IMR-90 (cell line): Measurements from ENCODE around the gene LDAH. TPM values are rescaled to one million over a fixed set of nuclear protein-coding genes. Genes with fewer than 3 reads are reported as not detected.

Experiments used
- ATAC-seq: fragments of 200-7000 bp; cut with Tn5 transposase; 2 replicates; pipeline ENCODE4 v1.9.1; 2020; ENCODE audit warnings: low read depth, mild to moderate bottlenecking, moderate library complexity
- BruUV-seq: library from RNA; stranded (reverse); fragments of 400-500 nt; replicated peaks from 2 replicates; lab custom pipeline; 2021; lab: Mats Ljungman, UMichigan
- CTCF ChIA-PET: fragments of 300-600 bp; formaldehyde crosslinking; extraction: SDS; loops from one replicate; lab custom pipeline; 2021; ENCODE audit warnings: antibody characterized with exemption; lab: Yijun Ruan, JAX
- POLR2A ChIA-PET: fragments of 300-600 bp; sonication (Branson Sonifier 250); formaldehyde crosslinking; loops from one replicate; lab custom pipeline; 2022; ENCODE audit warnings: antibody characterized with exemption; ENCODE audit not compliant: unreplicated experiment; lab: Charles Lee
- DNase-seq: peaks from one replicate; pipeline ENCODE4 v3.0.0; 2013
- H2AFZ ChIP-seq: replicated peaks from 2 replicates; pipeline ENCODE3; 2013; ENCODE audit warnings: low read length, mild to moderate bottlenecking; ENCODE audit not compliant: poor library complexity
- H2AK5ac ChIP-seq: 2 replicates; pipeline ENCODE4 v1.6.1; 2013; ENCODE audit warnings: low read depth, low read length, inconsistent platforms
- H2AK9ac ChIP-seq: replicated peaks from 2 replicates; pipeline ENCODE3; 2013; ENCODE audit warnings: mild to moderate bottlenecking, low read depth, low read length, moderate library complexity; ENCODE audit not compliant: poor library complexity
- H2BK120ac ChIP-seq: 2 replicates; pipeline ENCODE4 v1.6.1; 2013; ENCODE audit warnings: low read depth, low read length, inconsistent platforms
- H2BK15ac ChIP-seq: 3 replicates; pipeline ENCODE4 v1.6.1; 2013; ENCODE audit warnings: low read depth, low read length, inconsistent platforms
- H2BK20ac ChIP-seq: 2 replicates; pipeline ENCODE4 v1.6.1; 2013; ENCODE audit warnings: low read depth, mild to moderate bottlenecking, inconsistent platforms, low read length, moderate library complexity
- H2BK5ac ChIP-seq: 2 replicates; pipeline ENCODE4 v1.6.1; 2013; ENCODE audit warnings: mild to moderate bottlenecking, low read depth, low read length, inconsistent platforms; ENCODE audit not compliant: poor library complexity, severe bottlenecking
- H3K14ac ChIP-seq: replicated peaks from 2 replicates; pipeline ENCODE4 v1.6.1; 2013; ENCODE audit warnings: low read depth, low read length, inconsistent platforms
- H3K18ac ChIP-seq: 2 replicates; pipeline ENCODE4 v1.6.1; 2013; ENCODE audit warnings: low read depth, low read length, control low read depth
- H3K23ac ChIP-seq: 2 replicates; pipeline ENCODE4 v1.6.1; 2013; ENCODE audit warnings: low read depth, low read length, inconsistent platforms
- H3K27ac ChIP-seq: 2 replicates; pipeline ENCODE4 v1.5.1; 2013; ENCODE audit warnings: mild to moderate bottlenecking, control low read depth, low read length; ENCODE audit not compliant: insufficient read depth
- H3K27me3 ChIP-seq: 2 replicates; pipeline ENCODE4 v1.6.1; 2013; ENCODE audit warnings: low read length; ENCODE audit not compliant: control insufficient read depth, insufficient read depth
- H3K36me3 ChIP-seq: 2 replicates; pipeline ENCODE4 v1.6.1; 2013; ENCODE audit warnings: low read length, mixed read lengths; ENCODE audit not compliant: control insufficient read depth, insufficient read depth
- H3K4ac ChIP-seq: 2 replicates; pipeline ENCODE4 v1.6.1; 2013; ENCODE audit warnings: low read depth, low read length, inconsistent platforms
- H3K4me1 ChIP-seq: 2 replicates; pipeline ENCODE4 v1.6.1; 2013; ENCODE audit warnings: low read length, mixed read lengths; ENCODE audit not compliant: control insufficient read depth, insufficient read depth
- H3K4me2 ChIP-seq: 2 replicates; pipeline ENCODE4 v1.6.1; 2013; ENCODE audit warnings: low read depth, mild to moderate bottlenecking, control low read depth, low read length, moderate library complexity
- H3K4me3 ChIP-seq: 2 replicates; pipeline ENCODE4 v1.5.1; 2013; ENCODE audit warnings: low read depth, mild to moderate bottlenecking, control low read depth, low read length, moderate library complexity; ENCODE audit not compliant: insufficient read depth
- H3K56ac ChIP-seq: 2 replicates; pipeline ENCODE4 v1.6.1; 2013; ENCODE audit warnings: low read length, inconsistent platforms; ENCODE audit not compliant: insufficient read depth; ENCODE audit errors: extremely low read depth
- H3K79me1 ChIP-seq, 2 experiments: 2 replicates each; pipeline ENCODE4 v1.6.1; 2013; ENCODE audit warnings: low read length in 2 of 2, inconsistent platforms in 1 of 2, low read depth in 1 of 2
- H3K9ac ChIP-seq: 2 replicates; pipeline ENCODE4 v1.6.1; 2013; ENCODE audit warnings: low read depth, low read length, control low read depth
- H3K9me1 ChIP-seq: 2 replicates; pipeline ENCODE4 v1.6.1; 2013; ENCODE audit warnings: low read length, inconsistent platforms; ENCODE audit not compliant: insufficient read depth
- H3K9me3 ChIP-seq: 2 replicates; pipeline ENCODE4 v1.6.1; 2013; ENCODE audit warnings: low read length; ENCODE audit not compliant: control insufficient read depth, insufficient read depth
- H4K20me1 ChIP-seq: 2 replicates; pipeline ENCODE4 v1.6.1; 2013; ENCODE audit warnings: low read length, inconsistent platforms; ENCODE audit not compliant: insufficient read depth
- H4K5ac ChIP-seq: 2 replicates; pipeline ENCODE4 v1.6.1; 2013; ENCODE audit warnings: mild to moderate bottlenecking, low read depth, low read length, control low read depth
- H4K8ac ChIP-seq, 2 experiments: 2 replicates each; pipeline ENCODE4 v1.6.1; 2013; ENCODE audit warnings: low read depth in 2 of 2, low read length in 2 of 2, control low read depth in 1 of 2, inconsistent platforms in 1 of 2
- H4K91ac ChIP-seq: 2 replicates; pipeline ENCODE4 v1.6.1; 2013; ENCODE audit warnings: low read depth, low read length, inconsistent platforms; ENCODE audit not compliant: insufficient read depth
- CHD1 ChIP-seq: IDR thresholded peaks from 2 replicates; pipeline ENCODE4 v1.6.1; 2012; ENCODE audit warnings: low read depth, low read length, improper control_type of control experiment
- MAFK ChIP-seq: IDR thresholded peaks from 2 replicates; pipeline ENCODE4 v1.6.1; 2012; ENCODE audit warnings: low read depth, low read length, improper control_type of control experiment
- RAD21 ChIP-seq: IDR thresholded peaks from 2 replicates; pipeline ENCODE4 v1.6.1; 2012; ENCODE audit warnings: low read length, improper control_type of control experiment
- SMC3 ChIP-seq: fragments of 150-350 bp; IDR thresholded peaks from 2 replicates; pipeline ENCODE4 v1.6.1; 2016; ENCODE audit warnings: low read depth, mild to moderate bottlenecking, antibody characterized with exemption, low read length, moderate library complexity
- WGBS, 2 experiments: methylation state at CpG; one replicate each; pipeline versions ENCODE4 v1.1.5 to v1.1.7; 2013; ENCODE audit warnings: missing lambda C conversion rate in 2 of 2; ENCODE audit not compliant: insufficient read length in 1 of 2; ENCODE audit errors: extremely low coverage in 2 of 2; 5-methylcytosine and 5-hydroxymethylcytosine counted together
- dilution Hi-C: fragments of 300-500 bp; cut with HindIII; formaldehyde crosslinking; loops from one replicate; pipeline ENCODE4 v1.14.3; 2018; ENCODE audit warnings: low sequenced_read_pairs; ENCODE audit not compliant: unreplicated experiment
- in situ Hi-C: fragments of 300-500 bp; cut with MboI; formaldehyde crosslinking; loops from 3 replicates; pipeline ENCODE4 v1.14.3; 2019; ENCODE audit warnings: low sequenced_read_pairs, inconsistent platforms, mixed read lengths
- intact Hi-C: fragments of 100-400 bp; cut with micrococcal nuclease; formaldehyde crosslinking; loops from 2 replicates; pipeline ENCODE4 v1.10.0; 2022
- polyA plus RNA-seq, 3 experiments: library from polyadenylated mRNA; depleted of rRNA; stranded (reverse); fragments of >200 nt; gene quantifications; 2 replicates each; pipeline ENCODE4 v1.2.3, GENCODE V29; 2012; ENCODE audit warnings: low replicate concordance in 1 of 3
- total RNA-seq: library from RNA; depleted of rRNA; stranded (reverse); fragments of >200 nt; gene quantifications from 2 replicates; pipeline ENCODE4 v1.2.3, GENCODE V29; 2012
- TF ChIP-seq, protein P1 (sequence below): conservative IDR thresholded peaks from 2 replicates; pipeline ENCODE4 v1.5.1; 2012; ENCODE audit warnings: mild to moderate bottlenecking, low read depth, low read length, improper control_type of control experiment
- TF ChIP-seq, protein P2 (sequence below): fragments of 150-350 bp; IDR thresholded peaks from 2 replicates; pipeline ENCODE4 v1.6.1; 2017; ENCODE audit warnings: mild to moderate bottlenecking, antibody characterized with exemption, low read length, low read depth

The LDAH gene
- total and polyA plus RNA-seq, 2 of the 4 experiments (the other 2 are of a cell fraction): 12.1 to 31.7 TPM

DNA sequence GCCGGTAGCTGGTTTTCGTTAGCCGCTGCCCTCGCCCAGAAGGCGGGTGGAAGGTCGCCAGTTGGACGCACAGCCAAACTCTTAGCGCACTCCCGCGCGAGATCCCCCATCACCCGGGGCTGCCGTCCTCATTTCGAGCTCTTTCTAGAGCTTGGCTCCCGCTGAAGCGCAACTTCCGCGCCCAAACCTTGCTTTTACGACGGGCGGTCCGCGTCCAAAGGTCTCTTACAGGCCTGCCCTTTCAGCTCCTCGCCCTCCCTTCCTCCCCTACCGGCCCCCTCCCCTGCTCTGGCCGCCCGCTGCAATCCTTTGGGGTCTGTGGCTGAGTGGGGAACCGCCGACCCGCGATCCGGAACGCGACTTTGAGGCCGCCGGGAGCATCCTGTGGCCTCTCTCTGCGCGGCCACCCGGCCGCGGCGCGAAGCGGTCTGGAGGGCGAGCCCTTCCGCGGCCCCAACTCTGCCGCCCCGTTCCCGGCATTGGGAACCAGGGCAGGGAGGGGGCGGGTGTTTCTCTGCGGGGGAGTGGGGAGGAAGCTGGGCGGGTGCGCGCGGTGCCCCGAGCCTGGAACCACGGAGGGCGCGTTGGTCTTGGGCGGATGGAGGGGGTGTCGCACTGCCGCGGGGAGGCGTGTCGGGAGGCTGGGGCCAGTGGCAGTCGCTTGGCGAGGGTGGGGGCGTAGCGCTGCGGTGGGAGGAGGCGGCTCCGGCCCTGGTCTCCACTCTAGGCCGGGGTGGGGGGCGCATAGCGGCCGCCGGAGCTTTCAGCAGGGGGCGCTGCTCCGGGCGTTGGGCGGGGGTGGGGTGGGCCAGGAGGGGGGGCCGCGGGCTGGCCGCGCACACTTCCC is 156.4 kb downstream of the LDAH start, which contains the start of gene GDF7:
TSS of gene GDF7 (plus strand) at position 841 of the 847 bp plus-strand sequence. CDS start 96 bp downstream, outside the sequence.
- no peak within 1 kb of the TSS for H3K56ac ChIP-seq
- peak within 1 kb of the TSS; percentile 83 for H2AFZ ChIP-seq
- no peak within 1 kb of the TSS for H2BK5ac ChIP-seq
- peak; percentile 22 for ATAC-seq
- no peak within 1 kb of the TSS for H3K14ac ChIP-seq
- CTCF ChIA-PET: interaction anchor here (1.3 kb wide), 2 partner anchors 9 to 297 kb away, joined by 4 to 8 read pairs; no protein-coding TSS in a partner anchor
- H2AK5ac ChIP-seq: no peak within 1 kb of the TSS
- no peaks in the 10 kb centered on the region for H3K79me1 ChIP-seq
- 1% methylated on average over 26 of the region's 86 CpGs; no CpG with 5 or more reads in 1 of the 2 experiments for WGBS, 2 experiments
- intact Hi-C loops: no loop called here
- no peak within 1 kb of the TSS for H3K4ac ChIP-seq
- no peak within 1 kb of the TSS for H4K5ac ChIP-seq
- dilution Hi-C loops: no loop called here
- H3K4me2 ChIP-seq: peak within 1 kb of the TSS; percentile 72
- peak within 1 kb of the TSS; percentile 76 for H2AK9ac ChIP-seq
- no peak for DNase-seq
- no peak within 1 kb of the TSS for H4K8ac ChIP-seq
- no peak within 1 kb of the TSS for H3K27ac ChIP-seq
- H3K36me3 ChIP-seq: no peaks in the 10 kb centered on the region
- TF ChIP-seq MAFK (no peak), CHD1 (no peak), RAD21 (no peak), SMC3 (no peak)
- TF ChIP-seq, protein P1, sequence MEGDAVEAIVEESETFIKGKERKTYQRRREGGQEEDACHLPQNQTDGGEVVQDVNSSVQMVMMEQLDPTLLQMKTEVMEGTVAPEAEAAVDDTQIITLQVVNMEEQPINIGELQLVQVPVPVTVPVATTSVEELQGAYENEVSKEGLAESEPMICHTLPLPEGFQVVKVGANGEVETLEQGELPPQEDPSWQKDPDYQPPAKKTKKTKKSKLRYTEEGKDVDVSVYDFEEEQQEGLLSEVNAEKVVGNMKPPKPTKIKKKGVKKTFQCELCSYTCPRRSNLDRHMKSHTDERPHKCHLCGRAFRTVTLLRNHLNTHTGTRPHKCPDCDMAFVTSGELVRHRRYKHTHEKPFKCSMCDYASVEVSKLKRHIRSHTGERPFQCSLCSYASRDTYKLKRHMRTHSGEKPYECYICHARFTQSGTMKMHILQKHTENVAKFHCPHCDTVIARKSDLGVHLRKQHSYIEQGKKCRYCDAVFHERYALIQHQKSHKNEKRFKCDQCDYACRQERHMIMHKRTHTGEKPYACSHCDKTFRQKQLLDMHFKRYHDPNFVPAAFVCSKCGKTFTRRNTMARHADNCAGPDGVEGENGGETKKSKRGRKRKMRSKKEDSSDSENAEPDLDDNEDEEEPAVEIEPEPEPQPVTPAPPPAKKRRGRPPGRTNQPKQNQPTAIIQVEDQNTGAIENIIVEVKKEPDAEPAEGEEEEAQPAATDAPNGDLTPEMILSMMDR: peak; percentile 16; the same call in 1 of the 2 replicates
- TF ChIP-seq, protein P2, sequence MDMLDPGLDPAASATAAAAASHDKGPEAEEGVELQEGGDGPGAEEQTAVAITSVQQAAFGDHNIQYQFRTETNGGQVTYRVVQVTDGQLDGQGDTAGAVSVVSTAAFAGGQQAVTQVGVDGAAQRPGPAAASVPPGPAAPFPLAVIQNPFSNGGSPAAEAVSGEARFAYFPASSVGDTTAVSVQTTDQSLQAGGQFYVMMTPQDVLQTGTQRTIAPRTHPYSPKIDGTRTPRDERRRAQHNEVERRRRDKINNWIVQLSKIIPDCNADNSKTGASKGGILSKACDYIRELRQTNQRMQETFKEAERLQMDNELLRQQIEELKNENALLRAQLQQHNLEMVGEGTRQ: no peak
- in situ Hi-C loops: loop anchor here (25.0 kb wide), 1 partner anchor 1096 kb away; no protein-coding TSS in a partner anchor
- H2BK20ac ChIP-seq: no peak within 1 kb of the TSS
- H4K91ac ChIP-seq: no peak within 1 kb of the TSS
- H3K23ac ChIP-seq: no peak within 1 kb of the TSS
- H3K27me3 ChIP-seq: peaks cover 95% of the 10 kb centered on the region
- POLR2A ChIA-PET: no interaction called here
- H3K4me3 ChIP-seq: peak within 1 kb of the TSS; percentile 20; the same call in 1 of the 2 replicates
- H3K9ac ChIP-seq: no peak within 1 kb of the TSS
- peaks cover 16% of the 10 kb centered on the region for H4K20me1 ChIP-seq
- no TSS peak for BruUV-seq
- H3K9me1 ChIP-seq: no peaks in the 10 kb centered on the region
- peaks cover 11% of the 10 kb centered on the region; the same call in 1 of the 2 replicates for H3K9me3 ChIP-seq
- no peak within 1 kb of the TSS for H3K18ac ChIP-seq
- H3K4me1 ChIP-seq: peaks cover 3% of the 10 kb centered on the region; the same call in 1 of the 2 replicates
- H2BK120ac ChIP-seq: no peak within 1 kb of the TSS
- H2BK15ac ChIP-seq: no peak within 1 kb of the TSS
